Measurements from ENCODE around the gene ZBED4.

Gene ZBED4

DNA sequence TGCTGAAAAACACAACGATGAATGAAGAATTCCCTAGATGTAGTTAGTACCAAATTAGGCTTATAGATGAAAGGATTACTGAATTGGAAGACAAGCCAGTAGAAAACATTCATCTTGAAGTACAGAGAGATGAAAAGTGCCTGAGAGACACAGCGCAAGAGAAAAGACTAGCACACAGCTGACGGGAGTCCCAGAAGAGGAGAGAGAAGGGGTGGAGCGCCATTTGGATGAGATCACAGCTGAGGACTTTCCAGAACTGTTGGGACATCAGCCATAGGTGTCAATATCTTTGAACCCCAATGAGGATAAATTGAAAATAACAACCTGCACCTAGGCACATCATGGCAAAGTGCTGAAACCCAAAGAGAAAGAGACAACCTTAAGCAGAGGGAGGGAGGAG lies 39.4 kb downstream of the ZBED4 start:
- no peak overlapping the region for H3K27ac ChIP-seq (ENCODE audit: low read depth, low read length)
- no peak overlapping the region for H3K4me3 ChIP-seq (ENCODE audit: insufficient read depth, low read length, poor library complexity, severe bottlenecking)
- H3K9ac ChIP-seq (ENCODE audit: low read length): no peak overlapping the region
- no peaks in the 10 kb centered on the region for H3K9me2 ChIP-seq (replicated peaks; ENCODE audit: insufficient read depth, low read length)
- H3K27me3 ChIP-seq (ENCODE audit: low read length): no peaks in the 10 kb centered on the region
- 0 out of 2 replicates have a peak, but pooled peaks cover 9% of the 10 kb centered on the region for H3K79me2 ChIP-seq (ENCODE audit: insufficient read depth, low read length)
- H3F3A ChIP-seq (ENCODE audit: insufficient read depth): no peaks in the 10 kb centered on the region
- H3K9me3 ChIP-seq (ENCODE audit: insufficient read depth, low read length): no peaks in the 10 kb centered on the region
- H2AFZ ChIP-seq (ENCODE audit: low read depth, low read length, severe bottlenecking): no peak overlapping the region
- no peaks in the 10 kb centered on the region; the same call in 1 of the 2 replicates for H4K20me1 ChIP-seq (ENCODE audit: low read depth, low read length)
- TF ChIP-seq EZH2phosphoT487 (conservative IDR thresholded peaks at IDR 0.05; ENCODE audit: low read length): no peak
- TF ChIP-seq, protein P1, sequence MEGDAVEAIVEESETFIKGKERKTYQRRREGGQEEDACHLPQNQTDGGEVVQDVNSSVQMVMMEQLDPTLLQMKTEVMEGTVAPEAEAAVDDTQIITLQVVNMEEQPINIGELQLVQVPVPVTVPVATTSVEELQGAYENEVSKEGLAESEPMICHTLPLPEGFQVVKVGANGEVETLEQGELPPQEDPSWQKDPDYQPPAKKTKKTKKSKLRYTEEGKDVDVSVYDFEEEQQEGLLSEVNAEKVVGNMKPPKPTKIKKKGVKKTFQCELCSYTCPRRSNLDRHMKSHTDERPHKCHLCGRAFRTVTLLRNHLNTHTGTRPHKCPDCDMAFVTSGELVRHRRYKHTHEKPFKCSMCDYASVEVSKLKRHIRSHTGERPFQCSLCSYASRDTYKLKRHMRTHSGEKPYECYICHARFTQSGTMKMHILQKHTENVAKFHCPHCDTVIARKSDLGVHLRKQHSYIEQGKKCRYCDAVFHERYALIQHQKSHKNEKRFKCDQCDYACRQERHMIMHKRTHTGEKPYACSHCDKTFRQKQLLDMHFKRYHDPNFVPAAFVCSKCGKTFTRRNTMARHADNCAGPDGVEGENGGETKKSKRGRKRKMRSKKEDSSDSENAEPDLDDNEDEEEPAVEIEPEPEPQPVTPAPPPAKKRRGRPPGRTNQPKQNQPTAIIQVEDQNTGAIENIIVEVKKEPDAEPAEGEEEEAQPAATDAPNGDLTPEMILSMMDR (IDR thresholded peaks at IDR 0.05; ENCODE audit: insufficient read depth, low read length, poor library complexity, severe bottlenecking): no peak
- H3K36me3 ChIP-seq (ENCODE audit: low read length): peaks cover 7% of the 10 kb centered on the region; the same call in 1 of the 2 replicates
- H3K4me2 ChIP-seq (ENCODE audit: low read depth, low read length, poor library complexity, severe bottlenecking): no peak overlapping the region

DNA sequence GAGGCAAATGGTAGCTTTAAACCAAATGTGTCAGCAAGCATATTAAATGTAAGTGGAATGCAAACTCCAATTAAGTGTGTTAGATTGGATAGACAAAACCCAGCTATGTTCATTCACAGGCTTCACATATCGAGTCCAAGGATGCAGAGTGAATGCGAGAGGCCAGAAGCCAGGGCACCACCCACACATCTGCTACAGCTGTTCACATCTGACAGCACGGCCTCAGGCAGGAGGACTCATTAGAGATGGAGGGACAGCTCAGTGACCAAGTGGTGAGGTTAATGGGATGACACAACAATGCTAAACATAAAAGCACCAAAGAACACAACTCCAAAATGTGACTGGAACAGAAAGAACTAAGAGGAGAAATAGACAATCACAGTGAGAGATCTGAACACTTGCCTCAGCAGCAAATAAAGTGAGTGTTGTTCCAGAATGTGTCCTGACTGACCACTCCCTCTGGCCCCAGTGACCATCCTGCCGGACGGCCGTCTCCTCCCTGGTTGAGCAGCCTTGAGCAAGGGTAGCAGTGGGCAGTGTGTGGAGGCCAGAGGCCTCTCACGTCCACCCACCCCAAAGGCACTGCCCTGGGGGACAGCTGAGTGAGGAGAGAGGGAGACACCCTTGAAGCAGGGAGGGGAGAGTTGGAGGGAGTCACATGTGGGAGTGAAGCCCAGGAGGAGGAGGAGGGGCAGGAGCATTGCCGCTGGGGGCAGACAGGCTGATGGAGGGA lies 40.8 kb downstream of the ZBED4 start:
- Histone ChIP-seq H3K79me2 (ENCODE audit: insufficient read depth, low read length) (0 out of 2 replicates have a peak, but pooled peaks cover 4% of the 10 kb centered on the region), H3K36me3 (ENCODE audit: low read length) (no peaks in the 10 kb centered on the region), H3K27ac (ENCODE audit: low read depth, low read length) (no peak overlapping the region), H4K20me1 (ENCODE audit: low read depth, low read length) (no peaks in the 10 kb centered on the region), H2AFZ (ENCODE audit: low read depth, low read length, severe bottlenecking) (no peak overlapping the region), H3K9me2 (replicated peaks; ENCODE audit: insufficient read depth, low read length) (no peaks in the 10 kb centered on the region), H3K27me3 (ENCODE audit: low read length) (no peaks in the 10 kb centered on the region), H3K4me2 (ENCODE audit: low read depth, low read length, poor library complexity, severe bottlenecking) (no peak overlapping the region), H3K9me3 (ENCODE audit: insufficient read depth, low read length) (no peaks in the 10 kb centered on the region), H3F3A (ENCODE audit: insufficient read depth) (no peaks in the 10 kb centered on the region), H3K4me3 (ENCODE audit: insufficient read depth, low read length, poor library complexity, severe bottlenecking) (no peak overlapping the region), H3K9ac (ENCODE audit: low read length) (no peak overlapping the region)
- TF ChIP-seq EZH2phosphoT487 (conservative IDR thresholded peaks at IDR 0.05; ENCODE audit: low read length): no peak
- TF ChIP-seq, protein P1 (IDR thresholded peaks at IDR 0.05; ENCODE audit: insufficient read depth, low read length, poor library complexity, severe bottlenecking): no peak

DNA sequence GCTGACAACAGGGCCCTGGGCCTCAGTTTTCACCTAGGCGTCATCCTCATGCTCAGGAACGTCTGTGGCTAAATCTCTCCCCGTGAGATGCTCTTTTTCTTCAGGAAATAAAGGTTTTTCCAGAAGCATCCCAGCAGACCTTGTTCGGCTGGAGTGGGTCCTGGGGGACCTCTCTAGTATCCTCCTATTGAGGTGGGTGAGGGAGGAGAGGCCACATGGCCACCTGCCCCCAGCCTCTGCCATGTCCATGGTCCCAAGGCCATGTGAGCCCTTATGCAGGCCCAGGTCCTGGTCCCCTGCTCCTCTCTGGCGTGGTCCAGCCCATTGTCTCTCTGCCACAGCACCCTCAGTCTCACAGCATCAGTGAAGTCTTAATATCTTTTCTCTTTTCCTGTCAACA lies 42.6 kb downstream of the ZBED4 start:
- H3K9me2 ChIP-seq (replicated peaks; ENCODE audit: insufficient read depth, low read length): no peaks in the 10 kb centered on the region
- H3K36me3 ChIP-seq (ENCODE audit: low read length): no peaks in the 10 kb centered on the region
- no peak overlapping the region for H3K9ac ChIP-seq (ENCODE audit: low read length)
- H3K27ac ChIP-seq (ENCODE audit: low read depth, low read length): no peak overlapping the region
- no peak overlapping the region for H3K4me2 ChIP-seq (ENCODE audit: low read depth, low read length, poor library complexity, severe bottlenecking)
- no peaks in the 10 kb centered on the region for H3K79me2 ChIP-seq (ENCODE audit: insufficient read depth, low read length)
- H2AFZ ChIP-seq (ENCODE audit: low read depth, low read length, severe bottlenecking): no peak overlapping the region
- no peaks in the 10 kb centered on the region for H3K27me3 ChIP-seq (ENCODE audit: low read length)
- TF ChIP-seq, protein P1 (IDR thresholded peaks at IDR 0.05; ENCODE audit: insufficient read depth, low read length, poor library complexity, severe bottlenecking): no peak
- TF ChIP-seq EZH2phosphoT487 (conservative IDR thresholded peaks at IDR 0.05; ENCODE audit: low read length): no peak
- H4K20me1 ChIP-seq (ENCODE audit: low read depth, low read length): no peaks in the 10 kb centered on the region
- H3K4me3 ChIP-seq (ENCODE audit: insufficient read depth, low read length, poor library complexity, severe bottlenecking): no peak overlapping the region
- no peaks in the 10 kb centered on the region for H3F3A ChIP-seq (ENCODE audit: insufficient read depth)
- no peaks in the 10 kb centered on the region for H3K9me3 ChIP-seq (ENCODE audit: insufficient read depth, low read length)
